Astrocyte (in vitro differentiated cells and primary cell): ENCODE data around the gene LETMD1. TPM values are rescaled to one million over a fixed set of nuclear protein-coding genes. Genes with fewer than 3 reads are reported as not detected.

Experiments used
- DNase-seq: peaks from one replicate; pipeline ENCODE4 v3.0.0-alpha.2; 2010; ENCODE audit warnings: low read depth
- FAIRE-seq: peaks from 2 replicates; lab custom pipeline; 2011; peaks lifted over from hg19 to GRCh38; lab: Jason Lieb, UNC
- H2AFZ ChIP-seq: 2 replicates; pipeline ENCODE4 v1.6.0; 2012; ENCODE audit warnings: low read depth, low read length, inconsistent platforms
- H3K27ac ChIP-seq: 2 replicates; pipeline ENCODE4 v1.5.1; 2011; ENCODE audit warnings: low read depth, low read length, inconsistent platforms
- H3K27me3 ChIP-seq: 2 replicates; pipeline ENCODE4 v1.6.0; 2011; ENCODE audit warnings: low read length, inconsistent platforms; ENCODE audit not compliant: insufficient read depth
- H3K36me3 ChIP-seq: 2 replicates; pipeline ENCODE4 v1.5.1; 2011; ENCODE audit warnings: low read length, inconsistent platforms; ENCODE audit not compliant: insufficient read depth
- H3K4me1 ChIP-seq: 2 replicates; pipeline ENCODE4 v1.5.1; 2011; ENCODE audit warnings: low read length, inconsistent platforms; ENCODE audit not compliant: insufficient read depth
- H3K4me2 ChIP-seq: 2 replicates; pipeline ENCODE4 v1.6.0; 2012; ENCODE audit warnings: low read length, inconsistent platforms
- H3K4me3 ChIP-seq: 2 replicates; pipeline ENCODE4 v1.5.1; 2011; ENCODE audit warnings: low read depth, mild to moderate bottlenecking, low read length, inconsistent platforms; ENCODE audit not compliant: insufficient read depth
- H3K79me2 ChIP-seq: 2 replicates; pipeline ENCODE4 v1.6.0; 2012; ENCODE audit warnings: mild to moderate bottlenecking, low read length, inconsistent platforms; ENCODE audit not compliant: insufficient read depth
- H3K9ac ChIP-seq: 2 replicates; pipeline ENCODE4 v1.6.0; 2012; ENCODE audit warnings: mild to moderate bottlenecking, low read length, inconsistent platforms
- H3K9me3 ChIP-seq: 2 replicates; pipeline ENCODE4 v1.5.1; 2012; ENCODE audit warnings: low read depth, mild to moderate bottlenecking, low read length, inconsistent platforms; ENCODE audit not compliant: insufficient read depth
- H4K20me1 ChIP-seq: 2 replicates; pipeline ENCODE4 v1.6.0; 2012; ENCODE audit warnings: low read length, inconsistent platforms; ENCODE audit not compliant: insufficient read depth
- H3K27ac Mint-ChIP-seq: one replicate; pipeline ENCODE4 v1.8.0; 2021; ENCODE audit warnings: mild to moderate bottlenecking, mixed read lengths; ENCODE audit not compliant: unreplicated experiment
- H3K27me3 Mint-ChIP-seq: one replicate; pipeline ENCODE4 v1.8.0; 2021; ENCODE audit warnings: low read depth, mixed read lengths; ENCODE audit not compliant: unreplicated experiment
- H3K36me3 Mint-ChIP-seq: one replicate; pipeline ENCODE4 v1.8.0; 2021; ENCODE audit warnings: low read depth, mixed read lengths; ENCODE audit not compliant: unreplicated experiment
- H3K4me1 Mint-ChIP-seq: one replicate; pipeline ENCODE4 v1.8.0; 2021; ENCODE audit warnings: low read depth, mixed read lengths; ENCODE audit not compliant: unreplicated experiment
- H3K4me3 Mint-ChIP-seq: one replicate; pipeline ENCODE4 v1.8.0; 2021; ENCODE audit warnings: mild to moderate bottlenecking, moderate library complexity, mixed read lengths; ENCODE audit not compliant: unreplicated experiment
- H3K9me3 Mint-ChIP-seq: one replicate; pipeline ENCODE4 v1.8.0; 2021; ENCODE audit warnings: mild to moderate bottlenecking, mixed read lengths; ENCODE audit not compliant: unreplicated experiment
- CTCF ChIP-seq: IDR thresholded peaks from 2 replicates; pipeline ENCODE4 v1.5.1; 2011; ENCODE audit warnings: low read depth, mild to moderate bottlenecking, inconsistent platforms, low read length, moderate library complexity; ENCODE audit not compliant: insufficient read depth
- EZH2 ChIP-seq: IDR thresholded peaks from 2 replicates; pipeline ENCODE4 v1.6.1; 2012; ENCODE audit warnings: mild to moderate bottlenecking, low read length, inconsistent platforms; ENCODE audit not compliant: insufficient read depth
- total RNA-seq: library from RNA; stranded (reverse); gene quantifications from 2 replicates; pipeline ENCODE4 v1.2.1, GENCODE V29; 2021

The LETMD1 gene
- total RNA-seq, 1 donor from 2014 or later: 25.2 TPM

DNA sequence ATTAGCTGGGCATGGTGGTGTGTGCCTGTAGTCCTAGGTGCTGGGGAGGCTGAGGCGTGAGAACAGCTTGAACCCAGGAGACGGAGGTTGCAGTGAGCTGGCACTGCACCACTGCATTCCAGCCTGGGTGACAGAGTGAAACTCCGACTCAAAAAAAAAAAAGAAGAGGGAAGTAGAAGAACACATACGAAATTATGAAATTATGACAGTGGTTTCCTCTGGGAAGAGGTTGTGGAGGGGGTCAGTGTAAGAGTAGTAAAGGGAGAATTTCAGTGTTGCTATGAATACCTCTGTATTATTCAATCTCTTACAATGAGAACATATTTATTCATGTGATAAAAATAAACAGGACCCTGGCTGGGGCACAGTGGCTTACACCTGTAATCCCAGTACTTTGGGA lies 60.0 kb downstream of the LETMD1 start:
- no peaks in the 10 kb centered on the region for H4K20me1 ChIP-seq
- H3K36me3 ChIP-seq: peaks cover 25% of the 10 kb centered on the region
- Mint-ChIP-seq H3K9me3 (no peaks in the 10 kb centered on the region), H3K27me3 (no peaks in the 10 kb centered on the region), H3K4me1 (no peaks in the 10 kb centered on the region), H3K36me3 (peaks cover 5% of the 10 kb centered on the region), H3K27ac (no peak overlapping the region), H3K4me3 (no peak overlapping the region)
- H3K4me1 ChIP-seq: no peaks in the 10 kb centered on the region
- no peak for DNase-seq
- no peak for TF ChIP-seq CTCF
- no peak for TF ChIP-seq EZH2
- FAIRE-seq: no peak
- H3K4me2 ChIP-seq: no peak overlapping the region
- no peaks in the 10 kb centered on the region for H3K9me3 ChIP-seq
- H3K27ac ChIP-seq: no peak overlapping the region
- no peak overlapping the region for H2AFZ ChIP-seq
- H3K9ac ChIP-seq: no peak overlapping the region
- no peaks in the 10 kb centered on the region for H3K79me2 ChIP-seq
- H3K27me3 ChIP-seq: no peaks in the 10 kb centered on the region
- H3K4me3 ChIP-seq: no peak overlapping the region

Other genes with a start within 250 kb of the LETMD1 start
- gene TMPRSS12, start 205.4 kb upstream of the LETMD1 start, total RNA-seq: not detected in 2 replicates
- gene HIGD1C, start 95.8 kb upstream of the LETMD1 start, total RNA-seq: not detected in 2 replicates
- gene SLC11A2, start 21.9 kb upstream of the LETMD1 start, total RNA-seq: 35.5 and 40.0 TPM in 2 replicates
- 57.8 and 61.6 TPM in 2 replicates for gene CSRNP2, start 35.3 kb downstream of the LETMD1 start, total RNA-seq
- gene TFCP2, start 124.8 kb downstream of the LETMD1 start, total RNA-seq: 19.2 and 22.4 TPM in 2 replicates
- 3.6 and 3.7 TPM in 2 replicates for gene POU6F1, start 169.7 kb downstream of the LETMD1 start, total RNA-seq
- gene DAZAP2, start 190.5 kb downstream of the LETMD1 start, total RNA-seq: 87.7 and 92.8 TPM in 2 replicates
- 1.3 and 3.6 TPM in 2 replicates for gene SMAGP, start 222.1 kb downstream of the LETMD1 start, total RNA-seq